ENCODE results near the gene TEX44.

TEX44 gene

DNA sequence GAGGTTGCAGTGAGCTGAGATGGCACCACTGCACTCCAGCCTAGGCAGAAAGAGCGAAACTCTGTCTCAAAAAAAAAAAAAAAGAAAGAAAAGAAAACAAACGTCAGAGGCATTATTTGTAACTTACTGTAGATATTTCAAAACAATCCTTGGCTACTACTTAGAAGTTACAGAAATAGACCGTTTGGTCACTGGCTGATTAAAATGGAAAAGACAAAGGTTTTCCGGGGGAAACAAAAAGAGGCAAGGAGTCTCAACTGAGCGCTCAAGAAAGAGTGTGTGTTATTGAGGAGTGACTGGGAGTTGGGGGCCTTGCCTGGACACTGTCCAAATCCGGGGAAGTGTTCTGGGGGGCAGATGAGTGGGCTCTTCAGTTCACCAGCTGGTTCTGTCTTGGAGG, 47.6 kb downstream of the TEX44 start:
- no peak for DNase-seq

DNA sequence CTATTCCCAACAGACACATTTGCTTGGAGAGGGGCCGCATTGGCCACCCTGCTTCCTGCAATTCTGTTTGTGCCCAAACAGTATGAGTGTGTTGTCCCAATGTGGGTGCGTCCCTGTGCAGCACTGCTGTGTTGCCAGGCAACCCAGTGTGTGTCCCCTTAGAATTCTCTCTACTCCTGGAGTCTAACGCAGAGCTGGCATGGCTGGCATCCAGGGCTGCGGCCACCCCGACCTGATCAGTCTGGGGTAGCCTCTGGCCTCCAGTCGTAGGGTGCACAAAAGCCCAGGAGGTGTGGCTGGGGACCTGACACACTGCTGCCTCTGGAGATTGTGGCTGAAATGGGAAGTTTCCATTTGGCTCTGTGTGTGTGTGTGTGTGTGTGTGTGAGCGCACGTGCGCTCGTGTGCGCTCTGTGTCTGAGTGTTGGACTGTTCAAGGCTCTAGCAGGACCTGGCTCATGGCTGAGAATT, 48.0 kb downstream of the TEX44 start:
- DNase-seq = no peak

DNA sequence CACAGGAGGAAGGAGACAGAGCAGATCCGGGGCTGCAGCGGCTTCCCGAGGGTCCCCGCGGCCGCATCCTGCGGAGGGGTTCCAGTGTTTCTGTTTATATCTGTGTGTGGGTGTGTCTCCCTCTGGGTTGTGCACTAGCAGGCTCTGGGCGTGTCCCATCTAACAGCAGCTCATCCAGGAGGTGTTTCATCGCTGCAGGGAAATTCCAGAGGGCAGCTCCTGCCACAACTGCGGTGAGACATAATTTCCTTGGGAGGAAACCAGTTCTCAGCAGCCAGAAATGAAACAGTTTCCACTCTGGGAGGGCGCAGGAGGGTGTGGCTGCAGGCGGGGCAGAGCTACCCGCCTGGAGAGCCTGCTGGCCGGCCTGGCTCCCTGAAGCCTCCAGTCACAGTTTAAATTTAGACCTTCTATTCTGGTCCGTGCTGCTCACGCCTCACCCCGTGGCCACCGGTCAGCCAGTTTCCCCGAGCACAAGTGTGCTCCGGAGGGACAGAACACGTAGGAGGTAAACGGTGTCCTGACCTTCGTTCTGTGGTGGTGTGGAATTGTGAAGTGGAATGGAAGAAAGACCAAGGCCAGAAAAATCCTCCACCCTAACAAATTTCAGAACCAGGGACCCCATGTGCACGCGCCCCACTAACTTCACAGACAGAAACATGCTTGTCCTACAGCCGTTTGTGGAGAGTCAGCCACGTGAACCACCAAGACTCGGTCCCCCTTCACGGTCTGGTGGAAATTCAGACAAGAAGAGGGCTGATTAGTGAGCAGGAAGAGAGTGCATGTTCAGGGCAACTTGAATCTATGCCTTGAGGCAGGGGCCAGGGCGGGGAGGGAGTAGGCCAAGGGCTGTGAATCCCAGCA, 50.2 kb downstream of the TEX44 start:
- peak; percentile 81 for DNase-seq

DNA sequence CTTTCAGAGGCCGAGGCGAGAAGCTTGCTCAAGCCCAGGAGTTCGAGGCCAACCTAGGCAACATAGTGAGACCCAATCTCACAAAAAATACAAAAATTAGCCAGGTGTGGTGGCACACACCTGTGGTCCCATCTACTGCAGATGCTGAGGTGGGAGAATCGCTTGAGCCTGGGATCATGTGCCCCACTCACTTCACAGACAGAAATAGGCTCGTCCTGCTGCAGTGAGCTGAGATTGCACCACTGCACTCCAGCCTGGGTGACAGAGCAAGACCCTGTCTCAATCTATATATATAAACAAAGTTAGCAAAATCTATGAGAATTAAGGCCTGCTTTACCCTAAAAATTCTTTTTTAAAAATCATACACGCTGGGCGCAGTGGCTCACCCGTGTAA, 50.8 kb downstream of the TEX44 start:
- DNase-seq = no peak
